Activated T-helper 17 cell treated with anti-CD3 and anti-CD28 coated beads, Interleukin-2, amount 50 U/mL, for 72 hours (primary cell): Measurements from ENCODE around the gene TAB2. TPM values are rescaled to one million over a fixed set of nuclear protein-coding genes. Genes with fewer than 3 reads are reported as not detected.

ENCODE experiments used
- ATAC-seq: fragments of 150-1000 bp; cut with Tn5 transposase; replicated peaks from 2 replicates; pipeline ENCODE4 v1.10.0; 2021; ENCODE audit warnings: mild to moderate bottlenecking, moderate library complexity
- H3K27ac Mint-ChIP-seq: one replicate; pipeline ENCODE4 v1.8.0; 2022; ENCODE audit warnings: mixed read lengths
- H3K27me3 Mint-ChIP-seq: one replicate; pipeline ENCODE4 v1.8.0; 2022; ENCODE audit warnings: mixed read lengths
- H3K36me3 Mint-ChIP-seq: one replicate; pipeline ENCODE4 v1.8.0; 2022; ENCODE audit warnings: low read depth, mild to moderate bottlenecking, mixed read lengths
- H3K4me1 Mint-ChIP-seq: one replicate; pipeline ENCODE4 v1.8.0; 2022; ENCODE audit warnings: mixed read lengths
- H3K4me3 Mint-ChIP-seq: one replicate; pipeline ENCODE4 v1.8.0; 2022; ENCODE audit warnings: mild to moderate bottlenecking, mixed read lengths
- H3K9me3 Mint-ChIP-seq: one replicate; pipeline ENCODE4 v1.8.0; 2022; ENCODE audit warnings: mixed read lengths
- total RNA-seq, 2 donors: library from RNA; stranded (reverse); gene quantifications; one replicate each; pipeline ENCODE4 v1.2.3, GENCODE V29; 2022

Gene TAB2
- total RNA-seq, 2 donors from 2014 or later: 164 to 185 TPM

DNA sequence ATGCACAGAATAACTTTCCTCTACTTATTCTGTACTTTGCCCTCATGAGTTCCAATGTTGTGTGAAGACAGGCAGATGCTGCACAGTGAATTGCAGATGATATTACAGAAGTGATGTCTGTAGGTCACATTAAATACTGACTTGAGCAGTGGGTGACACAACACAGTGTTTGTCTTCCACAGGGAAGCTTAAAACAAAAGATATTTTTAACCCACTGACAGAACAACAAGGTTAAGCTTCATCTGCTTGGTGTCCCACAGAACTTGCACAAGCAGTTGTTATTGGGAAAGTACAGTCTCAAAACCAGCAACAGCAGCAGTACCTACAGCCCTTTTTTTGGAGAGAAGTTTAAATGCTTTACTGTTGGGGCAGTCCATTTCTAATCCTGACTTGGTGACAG, 93.0 kb downstream of the TAB2 start:
- Mint-ChIP-seq H3K4me3 (no peak overlapping the region), H3K36me3 (peaks cover 99% of the 10 kb centered on the region), H3K27me3 (no peaks in the 10 kb centered on the region), H3K27ac (peak overlapping the region; percentile 39), H3K9me3 (no peaks in the 10 kb centered on the region), H3K4me1 (peaks cover 7% of the 10 kb centered on the region)
- no peak for ATAC-seq

DNA sequence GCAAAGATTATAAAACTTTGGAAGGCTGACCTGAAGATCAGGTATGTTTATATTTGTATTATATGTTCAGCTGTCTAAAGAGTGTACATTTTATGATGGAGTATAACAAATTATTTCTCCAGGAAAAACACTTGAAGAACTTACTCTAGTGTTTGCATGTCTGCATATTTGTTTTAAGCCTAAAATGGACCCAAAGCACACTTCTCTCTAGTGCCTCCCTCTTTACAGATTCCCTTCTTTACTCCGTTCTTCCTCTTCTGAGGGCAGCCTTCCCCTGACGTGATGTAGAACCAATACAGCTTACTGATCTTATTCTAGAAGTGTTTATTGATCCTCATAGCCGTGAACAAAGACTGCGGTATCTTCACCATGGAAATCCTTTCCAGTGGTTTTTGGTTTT, 96.5 kb downstream of the TAB2 start:
- Mint-ChIP-seq H3K27me3 (no peaks in the 10 kb centered on the region), H3K36me3 (peaks cover 68% of the 10 kb centered on the region), H3K9me3 (no peaks in the 10 kb centered on the region), H3K4me3 (no peak overlapping the region), H3K27ac (no peak overlapping the region), H3K4me1 (peaks cover 12% of the 10 kb centered on the region)
- no peak for ATAC-seq

DNA sequence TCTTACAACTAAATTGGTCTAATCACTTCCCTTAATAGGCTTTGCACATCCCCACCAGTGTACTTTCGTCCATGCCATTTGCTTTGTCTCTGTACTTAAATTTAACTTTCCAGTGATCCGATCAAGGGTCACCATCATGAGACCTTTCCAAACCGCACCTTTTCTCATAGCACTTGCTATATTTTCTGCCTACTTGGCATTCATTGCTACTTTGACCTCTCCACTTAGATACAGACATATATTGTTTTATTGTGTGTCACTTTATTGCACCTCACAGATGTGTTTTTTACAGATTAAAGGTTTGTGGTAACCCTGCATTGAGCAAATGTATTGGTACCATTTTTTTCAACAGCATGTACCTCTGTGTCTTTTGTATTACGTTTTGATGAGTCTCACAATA, 97.3 kb downstream of the TAB2 start:
- ATAC-seq: no peak
- Mint-ChIP-seq H3K27me3 (no peaks in the 10 kb centered on the region), H3K4me1 (peaks cover 18% of the 10 kb centered on the region), H3K9me3 (no peaks in the 10 kb centered on the region), H3K27ac (no peak overlapping the region), H3K36me3 (peaks cover 59% of the 10 kb centered on the region), H3K4me3 (no peak overlapping the region)

DNA sequence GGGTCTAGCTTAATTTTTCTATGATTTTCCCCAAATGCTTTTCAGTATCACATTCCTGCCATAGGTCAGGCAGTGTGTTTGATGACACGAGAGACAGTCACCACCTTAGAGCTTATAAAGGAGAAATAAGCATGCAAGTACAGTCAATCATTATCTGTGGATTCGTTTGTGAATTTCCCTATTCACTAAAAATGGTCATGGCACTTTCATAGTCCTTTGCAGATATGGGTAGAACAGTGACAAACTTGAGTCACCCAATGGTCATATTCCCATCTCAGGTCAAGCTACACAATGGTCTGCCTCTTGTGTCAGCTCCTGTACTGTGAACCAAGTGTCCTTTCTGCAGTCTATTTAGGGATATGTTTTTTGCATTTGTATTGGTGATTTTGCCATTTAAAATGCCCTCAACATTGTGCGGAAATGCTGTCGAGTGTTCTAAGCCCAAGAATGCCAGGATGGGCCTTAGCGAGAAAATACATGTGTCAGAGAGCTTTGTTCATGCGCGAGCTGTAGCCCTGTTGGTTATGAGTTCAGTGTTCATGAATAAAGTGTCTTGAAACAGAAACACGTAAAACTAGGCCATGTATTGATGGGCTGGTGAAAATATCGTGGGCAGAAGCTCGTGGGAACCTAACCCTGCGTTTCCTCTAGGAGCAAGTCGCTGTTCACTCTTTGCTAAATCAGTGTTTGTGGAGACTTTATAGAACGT, 102.3 kb downstream of the TAB2 start:
- Mint-ChIP-seq H3K9me3 (no peaks in the 10 kb centered on the region), H3K36me3 (peaks cover 11% of the 10 kb centered on the region), H3K4me1 (peaks cover 22% of the 10 kb centered on the region), H3K27ac (peak overlapping the region; percentile 65), H3K4me3 (peak overlapping the region; percentile 48), H3K27me3 (no peaks in the 10 kb centered on the region)
- peak; percentile 70 for ATAC-seq

DNA sequence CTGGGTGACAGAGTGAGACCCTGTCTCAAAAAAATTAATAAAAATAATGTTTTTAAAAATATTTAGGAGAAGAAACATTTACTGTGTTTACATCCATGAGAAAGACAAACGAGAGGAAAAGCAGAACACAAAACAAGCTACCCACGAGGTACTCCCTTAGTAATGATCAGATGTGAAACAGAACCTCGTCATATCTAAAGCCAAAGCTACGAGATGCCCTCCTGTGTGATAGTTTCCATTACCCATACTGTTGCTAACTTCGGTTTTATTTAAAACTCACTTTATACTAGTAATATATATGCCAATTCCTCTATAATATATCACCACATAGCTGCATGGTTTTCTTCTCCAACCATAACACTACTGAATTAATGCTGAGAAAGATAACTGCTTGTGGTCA, 103.6 kb downstream of the TAB2 start:
- no peaks in the 10 kb centered on the region for H3K9me3 Mint-ChIP-seq
- peaks cover 14% of the 10 kb centered on the region for H3K4me1 Mint-ChIP-seq
- peak; percentile 73 for ATAC-seq
- H3K27ac Mint-ChIP-seq: no peak overlapping the region
- no peak overlapping the region for H3K4me3 Mint-ChIP-seq
- H3K27me3 Mint-ChIP-seq: no peaks in the 10 kb centered on the region
- H3K36me3 Mint-ChIP-seq: no peaks in the 10 kb centered on the region

DNA sequence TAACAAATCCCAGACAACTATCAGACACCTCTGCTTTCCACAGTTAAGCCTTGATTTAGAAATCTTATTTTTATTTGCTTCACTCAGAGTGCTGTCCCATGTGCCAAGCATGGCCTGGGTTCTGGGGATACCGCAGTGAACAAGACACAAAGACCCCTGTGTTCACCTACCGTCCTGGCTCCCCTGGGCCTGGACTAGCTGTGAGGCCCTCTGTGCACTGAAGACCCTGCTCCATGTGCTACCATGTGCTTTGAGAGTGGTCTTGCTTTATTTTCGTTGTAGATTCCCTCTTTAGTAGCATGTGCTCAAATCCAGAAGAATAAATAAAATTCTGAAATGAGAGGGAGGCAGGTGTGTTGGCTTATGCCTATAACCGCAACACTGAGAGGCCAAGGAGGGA, 105.1 kb downstream of the TAB2 start:
- H3K27ac Mint-ChIP-seq: no peak overlapping the region
- no peaks in the 10 kb centered on the region for H3K36me3 Mint-ChIP-seq
- H3K9me3 Mint-ChIP-seq: no peaks in the 10 kb centered on the region
- ATAC-seq: no peak
- no peak overlapping the region for H3K4me3 Mint-ChIP-seq
- H3K27me3 Mint-ChIP-seq: no peaks in the 10 kb centered on the region
- peaks cover 14% of the 10 kb centered on the region for H3K4me1 Mint-ChIP-seq

DNA sequence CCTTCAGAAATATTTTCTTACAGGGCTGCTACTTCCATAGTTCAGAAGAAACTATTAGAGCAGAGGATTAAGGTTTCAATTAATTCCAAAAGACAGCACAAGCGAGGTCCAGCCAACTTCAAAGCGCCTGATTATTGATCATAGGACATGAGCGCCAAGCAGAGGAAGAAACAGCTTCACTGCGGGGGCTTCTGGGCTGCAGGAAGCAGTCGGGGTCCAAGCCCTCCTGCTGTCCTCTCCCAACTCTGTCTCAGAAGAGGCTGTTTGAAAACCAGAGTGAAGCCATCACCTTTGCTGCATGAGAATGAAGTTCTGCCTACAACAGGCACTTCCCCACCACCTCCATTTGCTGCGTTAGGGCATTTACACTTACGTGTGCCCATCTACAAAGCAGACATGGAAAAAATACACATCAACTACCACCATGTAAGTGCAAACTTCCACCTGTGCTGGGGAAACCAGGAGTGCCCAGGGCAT, 106.5 kb downstream of the TAB2 start:
- H3K36me3 Mint-ChIP-seq: no peaks in the 10 kb centered on the region
- H3K9me3 Mint-ChIP-seq: no peaks in the 10 kb centered on the region
- no peak for ATAC-seq
- H3K4me3 Mint-ChIP-seq: no peak overlapping the region
- peaks cover 14% of the 10 kb centered on the region for H3K4me1 Mint-ChIP-seq
- no peaks in the 10 kb centered on the region for H3K27me3 Mint-ChIP-seq
- peak overlapping the region; percentile 2 for H3K27ac Mint-ChIP-seq

DNA sequence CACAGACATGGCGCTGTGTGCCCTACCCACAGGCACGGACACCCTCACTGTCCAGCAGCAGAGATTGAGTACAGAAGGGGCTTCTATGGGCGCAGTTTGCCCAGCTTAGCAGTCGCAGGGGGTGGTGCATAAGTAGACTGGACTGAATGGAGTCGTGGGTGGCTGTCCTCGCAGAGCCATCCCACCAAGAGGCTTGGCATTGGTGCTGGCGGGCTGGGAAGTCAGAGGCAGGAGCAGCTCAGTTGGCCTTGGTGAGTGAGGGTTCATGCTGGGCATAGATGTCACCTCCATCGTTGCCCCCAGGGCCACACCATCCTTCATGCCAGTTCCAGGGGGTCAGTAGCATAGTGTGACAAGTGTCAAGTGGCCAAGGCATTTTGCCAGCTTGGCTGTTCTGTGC, 107.7 kb downstream of the TAB2 start:
- H3K4me3 Mint-ChIP-seq: no peak overlapping the region
- no peaks in the 10 kb centered on the region for H3K36me3 Mint-ChIP-seq
- ATAC-seq: no peak
- peaks cover 5% of the 10 kb centered on the region for H3K4me1 Mint-ChIP-seq
- no peak overlapping the region for H3K27ac Mint-ChIP-seq
- H3K9me3 Mint-ChIP-seq: no peaks in the 10 kb centered on the region
- no peaks in the 10 kb centered on the region for H3K27me3 Mint-ChIP-seq

DNA sequence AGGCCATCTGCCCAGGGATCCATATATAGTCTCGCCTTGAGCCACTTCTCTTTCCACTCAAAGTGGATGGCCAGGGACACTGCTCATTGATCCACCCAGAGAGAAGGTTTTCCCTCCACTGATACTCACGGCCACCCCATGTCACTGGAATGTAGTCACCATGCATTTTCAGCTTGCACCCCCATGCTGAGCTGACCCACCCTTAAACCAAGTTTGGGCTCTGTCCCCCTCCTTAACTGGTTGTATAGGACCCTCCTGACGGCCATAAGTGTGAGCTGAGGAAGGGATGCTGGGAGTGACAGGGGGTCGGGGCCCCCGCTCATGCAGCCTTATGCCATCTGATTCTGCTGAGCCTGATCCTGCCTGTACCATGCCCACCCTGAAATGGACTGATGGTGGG, 108.2 kb downstream of the TAB2 start:
- Mint-ChIP-seq H3K9me3 (no peaks in the 10 kb centered on the region), H3K4me3 (no peak overlapping the region), H3K36me3 (no peaks in the 10 kb centered on the region), H3K27me3 (no peaks in the 10 kb centered on the region), H3K4me1 (no peaks in the 10 kb centered on the region), H3K27ac (no peak overlapping the region)
- ATAC-seq: no peak

DNA sequence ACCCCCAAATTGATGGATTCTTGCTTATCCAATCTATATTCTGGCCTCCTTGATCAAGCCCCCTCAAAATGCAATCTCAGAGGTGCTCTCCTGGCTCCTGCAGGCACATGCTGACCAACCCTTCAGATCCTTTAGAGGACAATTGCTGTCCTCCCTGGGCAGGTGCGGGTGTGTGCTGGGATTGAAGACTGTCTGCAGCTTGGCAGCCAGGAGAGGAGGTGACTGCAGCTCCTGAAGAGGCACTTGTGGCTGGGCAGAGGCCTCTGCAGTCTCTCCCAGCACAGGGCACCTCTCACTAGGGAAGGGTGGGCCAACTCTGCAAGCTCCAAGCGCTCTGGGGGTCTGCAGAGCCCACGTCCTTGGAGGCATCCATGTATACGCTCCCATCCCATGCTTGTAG, 111.1 kb downstream of the TAB2 start:
- no peak for ATAC-seq
- H3K4me3 Mint-ChIP-seq: no peak overlapping the region
- peak overlapping the region; percentile 34 for H3K27ac Mint-ChIP-seq
- no peaks in the 10 kb centered on the region for H3K4me1 Mint-ChIP-seq
- H3K36me3 Mint-ChIP-seq: no peaks in the 10 kb centered on the region
- H3K27me3 Mint-ChIP-seq: no peaks in the 10 kb centered on the region
- no peaks in the 10 kb centered on the region for H3K9me3 Mint-ChIP-seq

DNA sequence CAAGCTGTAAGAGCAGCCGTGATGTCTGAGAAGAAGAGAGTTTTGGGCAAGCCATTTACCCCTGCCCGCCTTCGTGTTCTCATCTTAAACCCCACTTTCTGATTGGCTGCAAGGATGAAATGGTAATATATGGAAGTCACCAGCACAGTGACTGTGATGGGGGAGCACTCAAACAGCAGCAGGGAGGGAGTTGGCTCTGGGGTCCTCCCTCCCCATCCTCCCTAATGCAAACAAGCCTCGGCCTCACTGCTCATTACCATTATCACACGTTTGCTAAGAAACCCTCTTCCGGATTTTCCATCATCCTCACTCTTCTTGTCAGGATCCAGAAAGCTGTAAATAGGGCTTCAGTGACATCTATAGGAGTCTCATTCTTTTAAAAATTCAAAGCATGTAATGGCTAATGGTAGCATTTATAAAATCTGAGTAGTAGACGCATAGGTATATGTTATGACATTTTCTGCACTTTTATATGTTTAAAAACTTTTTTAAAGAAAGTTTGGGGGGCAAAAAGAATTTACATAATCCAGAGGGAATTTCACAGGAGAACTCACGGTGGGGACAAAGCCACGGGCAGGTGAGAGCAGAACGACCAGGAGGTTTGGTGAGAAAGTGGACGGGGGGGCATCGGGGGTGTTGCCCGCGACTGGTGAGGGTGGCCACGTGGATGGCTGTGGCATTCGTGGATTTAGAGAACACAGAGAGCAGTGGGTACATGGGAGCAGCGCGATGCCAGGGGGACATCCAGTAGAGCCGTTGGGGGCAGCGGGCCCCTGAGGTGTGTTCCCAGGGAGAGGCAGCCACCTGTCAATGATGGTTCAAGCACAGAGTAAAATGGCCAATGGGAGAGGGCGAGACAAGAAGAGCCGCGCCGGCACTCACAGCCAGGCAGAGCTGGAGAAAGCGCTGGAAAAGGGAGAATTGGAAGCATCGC, 112.2 kb downstream of the TAB2 start:
- Mint-ChIP-seq H3K4me3 (no peak overlapping the region), H3K27ac (no peak overlapping the region), H3K27me3 (no peaks in the 10 kb centered on the region), H3K36me3 (no peaks in the 10 kb centered on the region), H3K4me1 (no peaks in the 10 kb centered on the region), H3K9me3 (no peaks in the 10 kb centered on the region)
- ATAC-seq: no peak

DNA sequence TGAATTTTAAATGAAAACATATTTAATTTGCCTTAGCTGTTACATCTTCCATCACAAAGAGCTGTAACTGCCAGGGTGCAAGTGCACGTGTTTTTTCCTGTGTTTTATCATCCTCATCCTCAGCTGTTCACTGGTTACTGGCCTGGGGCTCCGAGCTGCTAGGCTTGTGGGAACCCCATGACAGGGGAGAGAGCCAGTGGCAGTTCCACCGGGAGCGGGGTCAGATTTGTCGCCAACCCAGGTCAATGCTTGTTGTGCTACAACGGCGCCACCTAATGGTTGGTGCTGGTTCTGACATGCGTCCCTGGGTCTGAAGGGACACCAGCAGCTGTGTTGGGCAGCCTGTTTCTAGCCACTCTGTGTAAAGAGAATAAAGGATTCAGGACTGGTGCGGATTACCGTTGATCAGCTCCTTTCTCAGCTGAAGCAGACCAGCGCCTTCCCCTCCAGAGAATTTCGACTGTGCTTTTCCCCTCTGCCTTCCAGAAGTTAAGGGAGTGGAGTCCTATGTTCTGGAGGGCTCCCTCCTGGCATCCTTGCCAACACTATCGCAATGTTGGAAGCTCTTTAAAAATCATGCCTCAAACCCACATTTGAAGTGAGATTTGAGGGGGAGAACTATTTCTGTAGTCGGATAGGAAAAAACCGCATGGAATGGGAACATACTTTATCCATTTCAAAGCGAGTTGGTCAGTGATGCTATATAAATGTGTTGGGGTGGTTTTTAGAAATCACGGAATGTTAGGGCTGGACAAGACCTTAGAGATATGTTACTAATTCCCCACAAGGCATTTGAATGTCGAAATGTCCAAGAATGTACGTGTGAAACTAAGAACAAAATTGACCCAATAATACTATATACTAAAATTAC, 114.6 kb downstream of the TAB2 start:
- peak; percentile 98 for ATAC-seq
- peak overlapping the region; percentile 58 for H3K4me3 Mint-ChIP-seq
- H3K27ac Mint-ChIP-seq: no peak overlapping the region
- peaks cover 1% of the 10 kb centered on the region for H3K4me1 Mint-ChIP-seq
- H3K9me3 Mint-ChIP-seq: no peaks in the 10 kb centered on the region
- no peaks in the 10 kb centered on the region for H3K36me3 Mint-ChIP-seq
- H3K27me3 Mint-ChIP-seq: no peaks in the 10 kb centered on the region

DNA sequence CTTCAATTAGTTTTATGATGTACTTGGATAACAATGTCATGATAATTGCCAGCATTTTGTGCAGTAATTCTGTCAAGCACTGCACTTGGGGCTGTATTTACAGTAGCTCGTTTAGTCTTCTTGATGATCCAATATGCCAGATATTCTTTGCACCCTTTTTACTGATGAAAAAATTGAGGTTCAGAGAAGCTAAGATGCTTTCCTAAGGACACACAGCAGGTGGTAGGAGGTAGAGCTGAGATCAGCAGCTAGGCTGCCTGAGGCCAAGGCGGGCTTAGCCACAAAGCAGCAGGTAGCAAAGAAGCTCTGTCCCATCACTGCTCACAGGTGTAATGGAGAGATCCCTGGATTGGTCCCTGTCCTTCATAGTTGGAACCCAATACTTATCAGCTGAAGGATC, 115.9 kb downstream of the TAB2 start:
- Mint-ChIP-seq H3K27ac (no peak overlapping the region), H3K4me1 (peaks cover 12% of the 10 kb centered on the region), H3K9me3 (no peaks in the 10 kb centered on the region), H3K4me3 (no peak overlapping the region), H3K27me3 (no peaks in the 10 kb centered on the region), H3K36me3 (no peaks in the 10 kb centered on the region)
- ATAC-seq: no peak

DNA sequence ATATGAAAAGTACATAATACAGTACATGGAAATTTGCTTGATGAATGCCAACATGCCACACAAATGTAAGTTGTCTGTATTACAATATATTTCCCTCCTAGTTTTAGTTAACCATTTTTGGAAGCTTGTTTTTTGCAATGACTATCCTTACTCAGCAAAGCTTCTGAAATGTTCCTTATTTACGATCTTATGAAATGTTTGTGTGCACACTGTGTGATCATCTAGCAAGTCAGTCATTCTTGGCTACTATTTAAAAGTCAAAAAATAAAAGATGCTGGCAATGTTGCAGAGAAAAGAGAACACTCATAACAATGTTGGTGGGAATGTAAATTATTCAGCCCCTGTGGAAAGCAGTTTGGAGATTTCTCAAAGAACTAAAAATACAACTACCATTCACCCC, 116.4 kb downstream of the TAB2 start:
- Mint-ChIP-seq H3K36me3 (no peaks in the 10 kb centered on the region), H3K4me1 (peaks cover 14% of the 10 kb centered on the region), H3K9me3 (no peaks in the 10 kb centered on the region), H3K4me3 (no peak overlapping the region), H3K27ac (no peak overlapping the region), H3K27me3 (no peaks in the 10 kb centered on the region)
- ATAC-seq: no peak
